GM18873 (cell line): Measurements from ENCODE around the gene BRINP2.

Experiments
- ATAC-seq: cut with Tn5 transposase; IDR thresholded peaks from one replicate; pipeline ENCODE4 v1.9.1; 2021; ENCODE audit warnings: mild to moderate bottlenecking, moderate library complexity, moderate number of reproducible peaks; ENCODE audit not compliant: unreplicated experiment, low FRiP score

Gene BRINP2

GRCh38 chr1:177164380-177165068 is 6.2 kb upstream of the BRINP2 start, which contains the start of gene ASTN1:
Gene ASTN1 (minus strand): TSS chr1:177164712. CDS start chr1:177164676, 36 bp downstream.
- no peak for ATAC-seq

GRCh38 chr1:177165069-177165439 is 5.7 kb upstream of the BRINP2 start:
- no peak for ATAC-seq

GRCh38 chr1:177171536-177172123 is 872 bp downstream of the BRINP2 start:
- no peak for ATAC-seq

GRCh38 chr1:177172272-177172671 is 1.5 kb downstream of the BRINP2 start:
- no peak for ATAC-seq

- no peak for ATAC-seq
These were observed 2.1 kb downstream of the BRINP2 start for GRCh38 chr1:177172866-177173265.

- ATAC-seq: no peak
These were observed 3.2 kb downstream of the BRINP2 start for GRCh38 chr1:177173976-177174375.

- ATAC-seq: no peak
These were observed 4.3 kb downstream of the BRINP2 start for GRCh38 chr1:177174921-177175634.

- peak; percentile 19 for ATAC-seq
These were observed 10.5 kb downstream of the BRINP2 start for GRCh38 chr1:177181280-177181630.

- ATAC-seq: peak; percentile 75
These were observed 11.0 kb downstream of the BRINP2 start for GRCh38 chr1:177181631-177182291.

- ATAC-seq: no peak
These were observed 13.1 kb downstream of the BRINP2 start for GRCh38 chr1:177183836-177184235.

GRCh38 chr1:177185209-177185608 is 14.5 kb downstream of the BRINP2 start:
- no peak for ATAC-seq

GRCh38 chr1:177186639-177187038 is 15.9 kb downstream of the BRINP2 start:
- ATAC-seq: no peak

- ATAC-seq: no peak
These were observed 19.7 kb downstream of the BRINP2 start for GRCh38 chr1:177190308-177190970.

- ATAC-seq: no peak
These were observed 27.5 kb downstream of the BRINP2 start for GRCh38 chr1:177198243-177198642.

- ATAC-seq: no peak
These were observed 29.5 kb downstream of the BRINP2 start for GRCh38 chr1:177200290-177200689.

GRCh38 chr1:177206831-177207355 is 36.1 kb downstream of the BRINP2 start:
- ATAC-seq: no peak

- no peak for ATAC-seq
These were observed 38.2 kb downstream of the BRINP2 start for GRCh38 chr1:177208920-177209319.

GRCh38 chr1:177209357-177209756 is 38.6 kb downstream of the BRINP2 start:
- ATAC-seq: no peak

- ATAC-seq: no peak
These were observed 39.3 kb downstream of the BRINP2 start for GRCh38 chr1:177210071-177210470.

- no peak for ATAC-seq
These were observed 40.5 kb downstream of the BRINP2 start for GRCh38 chr1:177211231-177211630.
